HepG2 (cell line): ENCODE data around the gene EHD4. TPM values are rescaled to one million over a fixed set of nuclear protein-coding genes. Genes with fewer than 3 reads are reported as not detected.

Experiments used
- ATAC-seq: fragments of 200-7000 bp; cut with Tn5 transposase; 3 replicates; pipeline ENCODE4 v1.9.1; 2020; ENCODE audit warnings: mild to moderate bottlenecking, moderate library complexity
- BruUV-seq: library from RNA; stranded (reverse); fragments of 400-500 nt; replicated peaks from 2 replicates; lab custom pipeline; 2021; lab: Mats Ljungman, UMichigan
- CTCF ChIA-PET: fragments of 300-600 bp; formaldehyde crosslinking; extraction: SDS; loops from one replicate; lab custom pipeline; 2021; ENCODE audit warnings: low total read pairs, inconsistent platforms, low intra/inter-chr PET ratio; lab: Yijun Ruan, JAX
- POLR2A ChIA-PET: fragments of 350-600 bp; sonication (Branson Sonifier 250); formaldehyde crosslinking; loops from one replicate; lab custom pipeline; 2020; ENCODE audit warnings: antibody characterized with exemption, inconsistent platforms; lab: Yijun Ruan, JAX
- DNase-seq: peaks from one replicate; pipeline ENCODE4 v3.0.0-alpha.2; 2015; ENCODE audit warnings: low spot score
- FAIRE-seq: peaks from 3 replicates; lab custom pipeline; 2011; peaks lifted over from hg19 to GRCh38; lab: Jason Lieb, UNC
- H2AFZ ChIP-seq: one replicate; pipeline ENCODE4 v1.6.1; 2011; ENCODE audit warnings: low read length, inconsistent platforms
- H3K27ac ChIP-seq: fragments of 300-600 bp; 3 replicates; pipeline ENCODE4 v1.8.0; 2011; ENCODE audit warnings: mixed run types, mild to moderate bottlenecking, mixed read lengths, low read length, inconsistent platforms; ENCODE audit not compliant: insufficient read depth; ENCODE audit errors: extremely low read length
- H3K27me3 ChIP-seq, 2 experiments: fragments of 200-600 bp in 1 of 2; 2 replicates in 1 of 2; 3 replicates in 1 of 2; pipeline versions ENCODE4 v1.6.0 to v1.8.0; 2011; ENCODE audit warnings: low read length in 2 of 2, mild to moderate bottlenecking in 2 of 2, moderate library complexity in 2 of 2, inconsistent platforms in 1 of 2; ENCODE audit not compliant: insufficient read depth in 2 of 2, control insufficient read depth in 1 of 2
- H3K36me3 ChIP-seq, 2 experiments: fragments of 200-600 bp in 1 of 2; replicated peaks in 1 of 2; 2 replicates in 1 of 2; 3 replicates in 1 of 2; pipeline versions ENCODE4 v1.5.1 to v1.8.0; 2011; ENCODE audit warnings: low read length in 2 of 2, inconsistent platforms in 1 of 2; ENCODE audit not compliant: insufficient read depth in 2 of 2, control insufficient read depth in 1 of 2
- H3K4me1 ChIP-seq: 2 replicates; pipeline ENCODE4 v1.5.1; 2012; ENCODE audit warnings: low read length, inconsistent platforms; ENCODE audit not compliant: insufficient read depth
- H3K4me2 ChIP-seq: 2 replicates; pipeline ENCODE4 v1.6.0; 2011; ENCODE audit warnings: low read depth, low read length, inconsistent platforms
- H3K4me3 ChIP-seq, 3 experiments: fragments of 200-600 bp in 1 of 3; sonication (generic), shearing (Covaris generic) in 1 of 3; replicated peaks in 1 of 3; 2 replicates each; pipeline ENCODE4 v1.5.1; 2011 to 2016; ENCODE audit warnings: low read length in 3 of 3, inconsistent platforms in 2 of 3, low read depth in 2 of 3, mild to moderate bottlenecking in 2 of 3, control low read depth in 1 of 3, mixed read lengths in 1 of 3; ENCODE audit not compliant: insufficient read depth in 1 of 3
- H3K79me2 ChIP-seq: one replicate; pipeline ENCODE4 v1.6.1; 2011; ENCODE audit warnings: low read length, inconsistent platforms; ENCODE audit not compliant: insufficient read depth
- H3K9ac ChIP-seq: 2 replicates; pipeline ENCODE4 v1.6.0; 2011; ENCODE audit warnings: mild to moderate bottlenecking, low read depth, low read length, inconsistent platforms; ENCODE audit not compliant: insufficient read depth
- H3K9me3 ChIP-seq: 2 replicates; pipeline ENCODE4 v1.5.1; 2012; ENCODE audit warnings: mild to moderate bottlenecking, low read length
- H4K20me1 ChIP-seq: 2 replicates; pipeline ENCODE4 v1.6.0; 2011; ENCODE audit warnings: inconsistent platforms, mild to moderate bottlenecking, low read length, moderate library complexity; ENCODE audit not compliant: insufficient read depth
- DRAP1 ChIP-seq: IDR thresholded peaks from 2 replicates; pipeline ENCODE4 v1.6.1; 2016; ENCODE audit warnings: missing genetic modification reagents, missing compliant biosample characterization
- IKZF1 ChIP-seq: fragments of 450-650 bp; IDR thresholded peaks from 2 replicates; pipeline ENCODE4 v1.7.1; 2016
- KDM5A ChIP-seq: fragments of 200-600 bp; sonication (generic); IDR thresholded peaks from 2 replicates; pipeline ENCODE4 v1.7.0; 2018; ENCODE audit warnings: antibody characterized with exemption, mild to moderate bottlenecking, low read length, borderline replicate concordance
- KDM6A ChIP-seq: IDR thresholded peaks from 2 replicates; pipeline ENCODE4 v1.6.1; 2016; ENCODE audit warnings: low read depth
- ONECUT2 ChIP-seq: sonication (generic); formaldehyde crosslinking; IDR thresholded peaks from 2 replicates; pipeline ENCODE4 v1.4.0; 2020; ENCODE audit warnings: missing genetic modification reagents
- PPARG ChIP-seq: conservative IDR thresholded peaks from 2 replicates; pipeline ENCODE4 v1.6.1; 2016; ENCODE audit warnings: missing biosample characterization, missing genetic modification reagents
- RELA ChIP-seq: sonication (generic); formaldehyde crosslinking; IDR thresholded peaks from 2 replicates; pipeline ENCODE4 v1.4.0; 2020; ENCODE audit warnings: missing genetic modification reagents
- SCMH1 ChIP-seq: sonication (generic); formaldehyde crosslinking; IDR thresholded peaks from 2 replicates; pipeline ENCODE4 v1.9.0; 2021; ENCODE audit warnings: missing genetic modification reagents, mild to moderate bottlenecking, borderline replicate concordance
- SRSF1 ChIP-seq: fragments of 200-400 bp; formaldehyde crosslinking; optimal IDR thresholded peaks from 2 replicates; pipeline ENCODE3; 2017; ENCODE audit warnings: mild to moderate bottlenecking, low read depth, low read length, moderate library complexity
- TBL1XR1 ChIP-seq: fragments of 150-350 bp; IDR thresholded peaks from 2 replicates; pipeline ENCODE4 v1.6.1; 2014; ENCODE audit warnings: borderline replicate concordance, low read length; ENCODE audit not compliant: partially characterized antibody
- ZBTB33 ChIP-seq: sonication (generic); formaldehyde crosslinking; IDR thresholded peaks from 2 replicates; pipeline ENCODE4 v1.4.0; 2020; ENCODE audit warnings: missing genetic modification reagents
- ZFY ChIP-seq: sonication (generic); formaldehyde crosslinking; IDR thresholded peaks from 2 replicates; pipeline ENCODE4 v1.4.0; 2020; ENCODE audit warnings: missing genetic modification reagents
- ZNF207 ChIP-seq: fragments of 450-650 bp; IDR thresholded peaks from 2 replicates; pipeline ENCODE4 v1.6.1; 2016; ENCODE audit warnings: antibody characterized with exemption, borderline replicate concordance
- ZNF331 ChIP-seq: sonication (generic); formaldehyde crosslinking; IDR thresholded peaks from 2 replicates; pipeline ENCODE4 v1.4.0; 2020; ENCODE audit warnings: missing genetic modification reagents
- ZNF567 ChIP-seq: sonication (generic); formaldehyde crosslinking; IDR thresholded peaks from 2 replicates; pipeline ENCODE4 v1.8.1; 2023; ENCODE audit warnings: mild to moderate bottlenecking, missing genetic modification reagents, borderline replicate concordance
- ZNF644 ChIP-seq: IDR thresholded peaks from 2 replicates; pipeline ENCODE4 v1.6.1; 2016; ENCODE audit warnings: low read depth
- ZNF75D ChIP-seq: sonication (generic); formaldehyde crosslinking; IDR thresholded peaks from 2 replicates; pipeline ENCODE4 v1.8.1; 2023; ENCODE audit warnings: missing genetic modification reagents, mild to moderate bottlenecking, borderline replicate concordance
- WGBS: methylation state at CpG from one replicate; pipeline ENCODE4 v1.1.6; 2017; ENCODE audit warnings: low lambda C conversion rate; 5-methylcytosine and 5-hydroxymethylcytosine counted together
- in situ Hi-C: cut with HindIII; loops from 2 replicates; pipeline ENCODE4 v1.10.0; 2017; ENCODE audit warnings: low pct_unique_long_range_greater_than_20kb; ENCODE audit not compliant: extremely low pct_ligation_motif_present
- intact Hi-C: fragments of 100-400 bp; cut with micrococcal nuclease; formaldehyde crosslinking; loops from one replicate; pipeline ENCODE4 v1.10.0; 2022; ENCODE audit not compliant: unreplicated experiment
- polyA plus RNA-seq, 8 experiments: library from polyadenylated mRNA; depleted of rRNA in 3 of 8; stranded (reverse) in 7 of 8; unstranded in 1 of 8; fragments of >200 nt; fragmentation: Illumina TruSeq in 4 of 8; extraction: Trizol in 4 of 8; gene quantifications; 2 replicates each; pipeline versions ENCODE4 v1.2.1 to v1.2.3, GENCODE V29; 2011 to 2016; ENCODE audit warnings: low read depth in 4 of 8, missing spikeins in 1 of 8, mixed read lengths in 1 of 8; ENCODE audit not compliant: insufficient read depth in 1 of 8
- total RNA-seq, 5 experiments: library from RNA; depleted of rRNA; stranded (reverse); fragments of >200 nt; fragmentation: Illumina TruSeq; extraction: Trizol; gene quantifications; 2 replicates each; pipeline ENCODE4 v1.2.3, GENCODE V29; 2016; ENCODE audit warnings: low read depth in 1 of 5

The EHD4 gene
- total and polyA plus RNA-seq, 2 of the 13 experiments (the other 11 are each of a cell fraction or from before 2014, with no cell fraction given): 3.1 to 4.8 TPM

GRCh38 chr15:41879321-41879845 is 93.0 kb downstream of the EHD4 start:
- Histone ChIP-seq H3K27ac (no peak overlapping the region), H2AFZ (no peak overlapping the region), H3K27me3 (peaks cover 16 to 68% of the 10 kb centered on the region in 2 experiments; a peak in 4 of 5 replicates), H3K4me2 (no peak overlapping the region), H3K9me3 (no peaks in the 10 kb centered on the region), H3K4me3 (no peak overlapping the region), H3K79me2 (no peaks in the 10 kb centered on the region), H3K4me1 (peaks cover 17% of the 10 kb centered on the region; the same call in 1 of the 2 replicates), H3K36me3 (no peaks in the 10 kb centered on the region), H4K20me1 (0 out of 2 replicates have a peak, but pooled peaks cover under 1% of the 10 kb centered on the region), H3K9ac (no peak overlapping the region)
- no peak for FAIRE-seq
- no peak for ATAC-seq
- no peak for TF ChIP-seq ZNF644 (CRISPR knock-in tag)
- TF ChIP-seq PPARG (CRISPR knock-in tag): no peak
- TF ChIP-seq IKZF1: no peak
- no peak for TF ChIP-seq ZNF207
- no peak for TF ChIP-seq ZNF567
- TF ChIP-seq ZNF331 (CRISPR knock-in tag): no peak
- no peak for TF ChIP-seq ZBTB33 (CRISPR knock-in tag)
- TF ChIP-seq DRAP1 (CRISPR knock-in tag): no peak
- no peak for TF ChIP-seq SRSF1
- no peak for TF ChIP-seq TBL1XR1
- TF ChIP-seq ONECUT2 (CRISPR knock-in tag): no peak
- TF ChIP-seq ZNF75D: no peak
- no peak for TF ChIP-seq KDM5A
- TF ChIP-seq SCMH1 (CRISPR knock-in tag): no peak
- TF ChIP-seq ZFY: no peak
- no peak for TF ChIP-seq KDM6A (CRISPR knock-in tag)
- TF ChIP-seq RELA (CRISPR knock-in tag): no peak
- DNase-seq: no peak
- ChIA-PET CTCF (no interaction called here), POLR2A (no interaction called here)
- no TSS peak for BruUV-seq
- intact Hi-C loops: no loop called here
- 17% methylated on average over 2 of the region's 10 CpGs for WGBS
- in situ Hi-C loops: no loop called here
